Stimulated activated CD4-positive, alpha-beta T cell treated with anti-CD3 and anti-CD28 coated beads, Interleukin-1b, Interleukin-23, amount 100 ng/mL, for 1 hour (primary cell): ENCODE measurements around the gene MT1X.
"Not testable (repeated sequence)": the region's sequence is repeated elsewhere in the genome, so short reads cannot be mapped to it uniquely, and the experiment has no call there.

Experiments
- DNase-seq, 2 donors: peaks; one replicate each; pipeline ENCODE4 v3.0.0-alpha.2; 2020; ENCODE audit warnings: low read depth in 2 of 2

MT1X gene

GRCh38 chr16:56710181-56710737, 28.0 kb downstream of the MT1X start:
- DNase-seq: no peak

GRCh38 chr16:56711862-56712261, 29.6 kb downstream of the MT1X start:
- no peak for DNase-seq

- no peak for DNase-seq
Measured at GRCh38 chr16:56713794-56714193, 31.5 kb downstream of the MT1X start.

GRCh38 chr16:56715126-56715525, 32.9 kb downstream of the MT1X start:
- DNase-seq: no peak

GRCh38 chr16:56716761-56717160, 34.5 kb downstream of the MT1X start:
- DNase-seq: no peak

- not testable (repeated sequence) for DNase-seq
Measured at GRCh38 chr16:56717532-56717931, 35.3 kb downstream of the MT1X start.

- no peak for DNase-seq
Measured at GRCh38 chr16:56722200-56722842, 40.1 kb downstream of the MT1X start.

GRCh38 chr16:56724191-56724590, 41.9 kb downstream of the MT1X start:
- DNase-seq: no peak

GRCh38 chr16:56726283-56726682, 44.0 kb downstream of the MT1X start:
- DNase-seq: no peak

- DNase-seq: no peak
Measured at GRCh38 chr16:56726926-56727325, 44.7 kb downstream of the MT1X start.

- no peak for DNase-seq
Measured at GRCh38 chr16:56728027-56728426, 45.8 kb downstream of the MT1X start.

GRCh38 chr16:56728980-56729734, 46.9 kb downstream of the MT1X start:
- no peak for DNase-seq

GRCh38 chr16:56729735-56730662, 47.7 kb downstream of the MT1X start, which contains the start of gene NUP93:
Gene NUP93 (plus strand): TSS chr16:56730129. CDS start chr16:56748248, 18,119 bp downstream.
- peak; percentile 65 to 70 for DNase-seq

- DNase-seq: no peak
Measured at GRCh38 chr16:56732366-56732765, 50.1 kb downstream of the MT1X start.

GRCh38 chr16:56732832-56733231, 50.6 kb downstream of the MT1X start:
- DNase-seq: no peak
